AG08396 (cell line): Measurements from ENCODE around the gene RFT1.
A peak's percentile ranks its signal among the peaks of the same experiment; 100 is the strongest.

ENCODE experiments used
- DNase-seq: peaks from one replicate; pipeline ENCODE4 v3.0.0; 2012; ENCODE audit warnings: low spot score, mixed read lengths

Gene RFT1

DNA sequence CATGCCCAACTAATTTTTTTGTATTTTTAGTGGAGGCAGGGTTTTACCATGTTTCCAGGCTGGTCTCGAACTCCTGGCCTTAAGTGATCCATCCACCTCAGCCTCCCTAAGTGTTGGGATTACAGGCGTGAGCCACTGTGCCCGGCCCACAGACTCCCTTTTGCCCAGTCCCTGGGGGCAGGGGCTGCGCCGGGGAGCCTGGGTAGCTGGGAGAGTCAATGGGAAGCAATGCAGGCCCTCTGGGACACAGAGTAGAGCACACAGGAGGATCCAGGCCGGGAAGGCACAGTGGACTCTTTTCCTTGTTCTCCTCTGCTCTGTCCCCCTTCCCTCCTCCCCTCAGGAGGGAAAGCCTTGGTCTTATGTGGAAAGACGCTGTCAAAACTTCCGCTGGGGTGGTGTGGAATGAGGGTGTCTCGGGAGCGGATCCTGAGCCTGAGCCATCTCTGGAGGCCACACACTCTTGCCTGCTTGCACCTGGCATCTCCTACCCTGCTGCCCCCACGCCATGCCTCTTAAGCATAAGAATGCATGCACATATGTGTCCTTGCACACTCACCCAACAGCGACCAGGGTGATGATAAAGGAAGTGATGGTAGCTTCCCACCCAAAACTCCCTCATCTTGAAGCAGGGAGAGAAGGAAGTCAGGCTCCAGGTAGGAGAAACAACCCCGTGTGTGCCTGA lies 18.9 kb upstream of the RFT1 start:
- no peak for DNase-seq

GRCh38 chr3:53147903-53148400 lies 17.7 kb upstream of the RFT1 start:
- no peak for DNase-seq

- no peak for DNase-seq
Measured at GRCh38 chr3:53147151-53147902, 17.1 kb upstream of the RFT1 start.

GRCh38 chr3:53146319-53146891 lies 16.2 kb upstream of the RFT1 start:
- no peak for DNase-seq

GRCh38 chr3:53145713-53146080 lies 15.5 kb upstream of the RFT1 start:
- DNase-seq: no peak

GRCh38 chr3:53144862-53145712 lies 14.9 kb upstream of the RFT1 start:
- no peak for DNase-seq

GRCh38 chr3:53144446-53144845 lies 14.2 kb upstream of the RFT1 start:
- DNase-seq: no peak

DNA sequence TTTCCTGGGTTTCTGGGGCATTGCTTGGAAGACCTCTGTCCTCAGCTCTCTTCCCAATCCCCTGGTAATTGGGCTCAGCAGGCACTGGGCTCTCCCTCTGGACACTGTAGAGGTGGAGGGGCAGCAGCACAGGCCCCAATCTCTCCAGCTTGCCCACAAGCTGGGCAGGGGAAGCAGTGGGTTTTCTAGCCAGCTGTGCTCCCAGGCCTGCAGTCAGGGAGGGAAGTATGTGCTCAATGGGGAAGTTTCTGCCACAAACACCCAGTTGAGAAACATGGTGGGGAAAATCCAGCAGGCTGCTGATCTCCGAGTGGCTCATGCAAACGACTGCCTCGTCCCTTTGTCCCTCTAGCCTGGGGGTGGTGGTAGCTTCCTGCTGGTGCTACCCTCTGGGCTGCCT lies 12.8 kb upstream of the RFT1 start:
- DNase-seq: no peak

GRCh38 chr3:53140847-53141845 lies 10.9 kb upstream of the RFT1 start:
- peak; percentile 77 for DNase-seq

GRCh38 chr3:53139906-53140846 lies 9.9 kb upstream of the RFT1 start:
- DNase-seq: no peak

DNA sequence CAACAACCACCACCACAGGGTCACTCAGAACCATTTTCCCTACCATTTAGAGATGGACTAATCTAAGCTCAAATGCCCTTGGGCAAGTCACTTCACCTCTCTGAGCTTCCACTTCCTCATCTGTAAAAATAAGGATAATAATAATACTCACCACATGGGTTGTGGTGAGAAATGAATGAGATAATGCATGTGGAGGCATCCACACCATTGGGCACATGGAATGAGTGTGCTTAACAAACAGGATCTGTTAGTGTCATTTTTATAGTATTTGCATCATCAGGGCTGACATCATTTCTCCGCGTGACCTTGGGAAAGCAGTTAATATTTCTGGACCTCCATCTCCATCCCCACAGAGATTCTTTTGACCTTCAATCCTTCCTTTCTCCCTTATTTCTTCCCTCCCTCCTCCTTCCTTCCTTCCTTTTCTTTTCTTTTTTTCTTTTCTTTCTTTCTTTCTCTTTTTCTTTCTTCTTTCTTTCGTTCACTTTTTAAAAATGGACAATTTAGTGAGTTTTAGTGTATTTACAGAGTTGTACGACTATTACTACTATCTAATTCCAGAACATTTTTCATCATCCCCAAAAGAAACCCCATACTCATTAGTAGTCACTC lies 7.7 kb upstream of the RFT1 start:
- DNase-seq: no peak

DNA sequence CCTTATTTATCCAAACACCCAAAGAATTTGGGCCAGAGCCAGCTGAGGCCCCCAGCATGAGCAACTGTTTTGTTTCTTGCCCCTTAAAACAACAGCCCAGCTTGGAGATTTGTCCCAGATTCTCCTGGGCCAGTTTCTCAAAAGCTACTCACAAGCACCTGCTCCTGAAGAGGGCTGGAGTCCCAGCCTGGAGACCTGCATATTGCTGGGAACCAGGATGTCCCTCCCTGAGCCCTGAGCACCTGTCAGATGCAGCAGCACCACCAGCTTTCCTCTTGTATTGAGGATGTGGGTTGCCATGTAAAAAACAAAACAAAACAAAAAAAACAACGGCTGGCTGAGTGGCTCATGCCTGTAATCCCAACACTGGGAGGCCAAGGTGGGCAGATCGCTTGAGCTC lies 7.0 kb upstream of the RFT1 start:
- DNase-seq: no peak

GRCh38 chr3:53134631-53135232 lies 4.5 kb upstream of the RFT1 start:
- peak; percentile 84 for DNase-seq

- DNase-seq: no peak
Measured at GRCh38 chr3:53132347-53132746, 2.1 kb upstream of the RFT1 start.

GRCh38 chr3:53131096-53131495 lies 861 bp upstream of the RFT1 start:
- DNase-seq: no peak

GRCh38 chr3:53129344-53129743 lies 891 bp downstream of the RFT1 start:
- DNase-seq: no peak

GRCh38 chr3:53126601-53127000 lies 3.6 kb downstream of the RFT1 start:
- no peak for DNase-seq

GRCh38 chr3:53123953-53124352 lies 6.3 kb downstream of the RFT1 start:
- no peak for DNase-seq

GRCh38 chr3:53123510-53123909 lies 6.7 kb downstream of the RFT1 start:
- no peak for DNase-seq
